ENCODE measurements around the gene VTI1A. TPM values are rescaled to one million over a fixed set of nuclear protein-coding genes. Genes with fewer than 3 reads are reported as not detected.

The VTI1A gene
- total and polyA plus RNA-seq, 2 experiments from 2014 or later, result 26.8 to 31.0 TPM

DNA sequence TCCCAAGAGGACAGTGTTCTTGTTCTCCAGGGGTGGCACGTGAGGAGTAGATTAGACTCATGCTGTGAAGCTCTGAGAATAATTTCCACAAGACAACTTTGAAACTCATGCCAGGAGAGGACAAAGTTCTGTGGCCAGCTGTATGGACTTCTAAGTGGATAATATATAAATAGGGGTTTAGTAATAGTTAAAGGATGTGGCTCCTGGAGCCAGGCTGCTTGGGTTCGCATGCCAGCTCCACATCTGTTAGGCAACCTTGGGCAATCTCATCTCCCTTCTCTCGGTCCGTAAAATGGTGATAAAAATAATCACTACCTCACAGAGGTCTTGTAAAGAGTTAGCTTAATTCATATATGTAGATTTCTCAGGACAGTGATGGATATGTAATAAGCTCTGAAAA, 37.3 kb upstream of the VTI1A start:
- H3K27me3 ChIP-seq (ENCODE audit: insufficient read depth), result no peaks in the 10 kb centered on the region
- no peak overlapping the region for H3K4me2 ChIP-seq
- no peaks in the 10 kb centered on the region for H3F3A ChIP-seq (replicated peaks; ENCODE audit: low read depth)

More for the DNA sequence above, 37.3 kb upstream of the VTI1A start:
- TF ChIP-seq EZH2phosphoT487 (IDR thresholded peaks at IDR 0.05; ENCODE audit: unreplicated experiment) (no peak), POLR2AphosphoS5 (IDR thresholded peaks at IDR 0.05; ENCODE audit: low read depth) (no peak), ZNF462 (CRISPR knock-in tag; IDR thresholded peaks at IDR 0.05) (no peak), STAT1 (IDR thresholded peaks at IDR 0.05; ENCODE audit: unreplicated experiment) (no peak), ETS1 (IDR thresholded peaks at IDR 0.05) (no peak), NANOG (IDR thresholded peaks at IDR 0.05; ENCODE audit: borderline replicate concordance) (no peak), CREB1 (CRISPR knock-in tag; IDR thresholded peaks at IDR 0.05; ENCODE audit: low read depth) (no peak), EZH2 (IDR thresholded peaks at IDR 0.05; ENCODE audit: low read depth, unreplicated experiment) (no peak), CTCF (conservative IDR thresholded peaks at IDR 0.05; ENCODE audit: low read depth in 2 of 2) (no peak), ZNF331 (CRISPR knock-in tag; IDR thresholded peaks at IDR 0.05; ENCODE audit: low read depth) (no peak), JUNB (IDR thresholded peaks at IDR 0.05; ENCODE audit: unreplicated experiment) (no peak), ZNF114 (CRISPR knock-in tag; IDR thresholded peaks at IDR 0.05) (no peak)
- TF ChIP-seq, protein P1, sequence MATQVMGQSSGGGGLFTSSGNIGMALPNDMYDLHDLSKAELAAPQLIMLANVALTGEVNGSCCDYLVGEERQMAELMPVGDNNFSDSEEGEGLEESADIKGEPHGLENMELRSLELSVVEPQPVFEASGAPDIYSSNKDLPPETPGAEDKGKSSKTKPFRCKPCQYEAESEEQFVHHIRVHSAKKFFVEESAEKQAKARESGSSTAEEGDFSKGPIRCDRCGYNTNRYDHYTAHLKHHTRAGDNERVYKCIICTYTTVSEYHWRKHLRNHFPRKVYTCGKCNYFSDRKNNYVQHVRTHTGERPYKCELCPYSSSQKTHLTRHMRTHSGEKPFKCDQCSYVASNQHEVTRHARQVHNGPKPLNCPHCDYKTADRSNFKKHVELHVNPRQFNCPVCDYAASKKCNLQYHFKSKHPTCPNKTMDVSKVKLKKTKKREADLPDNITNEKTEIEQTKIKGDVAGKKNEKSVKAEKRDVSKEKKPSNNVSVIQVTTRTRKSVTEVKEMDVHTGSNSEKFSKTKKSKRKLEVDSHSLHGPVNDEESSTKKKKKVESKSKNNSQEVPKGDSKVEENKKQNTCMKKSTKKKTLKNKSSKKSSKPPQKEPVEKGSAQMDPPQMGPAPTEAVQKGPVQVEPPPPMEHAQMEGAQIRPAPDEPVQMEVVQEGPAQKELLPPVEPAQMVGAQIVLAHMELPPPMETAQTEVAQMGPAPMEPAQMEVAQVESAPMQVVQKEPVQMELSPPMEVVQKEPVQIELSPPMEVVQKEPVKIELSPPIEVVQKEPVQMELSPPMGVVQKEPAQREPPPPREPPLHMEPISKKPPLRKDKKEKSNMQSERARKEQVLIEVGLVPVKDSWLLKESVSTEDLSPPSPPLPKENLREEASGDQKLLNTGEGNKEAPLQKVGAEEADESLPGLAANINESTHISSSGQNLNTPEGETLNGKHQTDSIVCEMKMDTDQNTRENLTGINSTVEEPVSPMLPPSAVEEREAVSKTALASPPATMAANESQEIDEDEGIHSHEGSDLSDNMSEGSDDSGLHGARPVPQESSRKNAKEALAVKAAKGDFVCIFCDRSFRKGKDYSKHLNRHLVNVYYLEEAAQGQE (IDR thresholded peaks at IDR 0.05; ENCODE audit: unreplicated experiment), result no peak
- Mint-ChIP-seq H3K9me3 (no peaks in the 10 kb centered on the region), H3K27ac (no peak overlapping the region), H3K4me3 (no peak overlapping the region), H3K27me3 (ENCODE audit: insufficient read depth, low read depth, poor library complexity) (no peaks in the 10 kb centered on the region), H3K4me1 (no peaks in the 10 kb centered on the region), H3K36me3 (ENCODE audit: low read depth) (no peaks in the 10 kb centered on the region)
- Histone ChIP-seq H2AFZ (no peak overlapping the region), H4K20me1 (replicated peaks; ENCODE audit: insufficient read depth) (no peaks in the 10 kb centered on the region), H3K9me2 (ENCODE audit: insufficient read depth) (0 out of 2 replicates have a peak, but pooled peaks cover 8% of the 10 kb centered on the region), H3K27ac (ENCODE audit: low read depth) (no peak overlapping the region), H3K4me1 (ENCODE audit: insufficient read depth) (no peaks in the 10 kb centered on the region), H3K79me2 (replicated peaks; ENCODE audit: insufficient read depth) (no peaks in the 10 kb centered on the region), H3K4me3 (no peak overlapping the region), H3K36me3 (ENCODE audit: insufficient read depth) (no peaks in the 10 kb centered on the region)
- DNase-seq (ENCODE audit: low spot score) (no peak), ATAC-seq (no peak)
